SK-N-MC (cell line): ENCODE measurements around the gene SERINC1.

Source experiments
- EZH2 ChIP-seq: fragments of 200-600 bp; sonication (generic); IDR thresholded peaks from one replicate; pipeline ENCODE4 v1.6.1; 2017; ENCODE audit warnings: antibody characterized with exemption
- POLR2AphosphoS5 ChIP-seq: IDR thresholded peaks from 2 replicates; pipeline ENCODE4 v1.6.1; 2012; ENCODE audit warnings: mild to moderate bottlenecking, low read depth, low read length, borderline replicate concordance

DNA sequence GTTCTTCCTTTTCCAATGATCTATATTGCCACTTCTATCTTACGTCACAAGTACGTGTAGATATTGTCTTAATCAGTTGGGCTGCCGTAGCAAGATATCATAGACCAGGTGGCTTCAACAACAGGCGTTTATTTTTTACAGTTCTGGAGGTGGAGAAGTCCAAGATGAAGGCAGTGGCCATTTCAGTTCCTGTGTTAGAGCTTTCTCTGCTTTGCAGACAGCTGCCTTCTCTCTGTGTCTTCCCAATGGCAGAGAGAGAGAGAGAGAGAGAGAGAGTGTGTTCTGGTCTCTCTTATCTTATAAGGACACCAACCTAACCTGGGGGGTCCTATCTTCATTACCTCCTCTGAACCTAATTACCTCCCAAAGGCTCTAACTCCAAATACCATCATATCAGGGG lies 63.9 kb downstream of the SERINC1 start:
- TF ChIP-seq EZH2 (no peak), POLR2AphosphoS5 (no peak)
